H1 (cell line): Measurements from ENCODE around the gene ZNF687. TPM values are rescaled to one million over a fixed set of nuclear protein-coding genes. Genes with fewer than 3 reads are reported as not detected.

ENCODE experiments used
- SP1 ChIP-seq: IDR thresholded peaks from 2 replicates; pipeline ENCODE4 v1.6.1; 2011; ENCODE audit warnings: low read depth, low read length
- polyA plus RNA-seq, 7 experiments: library from polyadenylated mRNA; depleted of rRNA in 3 of 7; stranded (reverse) in 5 of 7; unstranded in 2 of 7; fragments of >200 nt in 5 of 7; fragments of 200-250 nt in 2 of 7; gene quantifications; 1 replicate in 5 of 7; 2 replicates in 1 of 7; 4 replicates in 1 of 7; pipeline versions ENCODE4 v1.2.1 to v1.2.3, GENCODE V29; 2011 to 2013; ENCODE audit warnings: missing spikeins in 2 of 7, mixed read lengths in 2 of 7
- total RNA-seq: library from RNA; stranded (reverse); fragmentation: NEBNext Ultra II Directional; extraction: Animal tissue kit (Norgen Biotek cat#: 25700); gene quantifications from 2 replicates; pipeline ENCODE4 v1.2.1, GENCODE V29; 2021

Gene ZNF687
- total and polyA plus RNA-seq, 2 of the 8 experiments (the other 6 are each of a cell fraction or from before 2014, with no cell fraction given): 45.9 to 69.9 TPM

DNA sequence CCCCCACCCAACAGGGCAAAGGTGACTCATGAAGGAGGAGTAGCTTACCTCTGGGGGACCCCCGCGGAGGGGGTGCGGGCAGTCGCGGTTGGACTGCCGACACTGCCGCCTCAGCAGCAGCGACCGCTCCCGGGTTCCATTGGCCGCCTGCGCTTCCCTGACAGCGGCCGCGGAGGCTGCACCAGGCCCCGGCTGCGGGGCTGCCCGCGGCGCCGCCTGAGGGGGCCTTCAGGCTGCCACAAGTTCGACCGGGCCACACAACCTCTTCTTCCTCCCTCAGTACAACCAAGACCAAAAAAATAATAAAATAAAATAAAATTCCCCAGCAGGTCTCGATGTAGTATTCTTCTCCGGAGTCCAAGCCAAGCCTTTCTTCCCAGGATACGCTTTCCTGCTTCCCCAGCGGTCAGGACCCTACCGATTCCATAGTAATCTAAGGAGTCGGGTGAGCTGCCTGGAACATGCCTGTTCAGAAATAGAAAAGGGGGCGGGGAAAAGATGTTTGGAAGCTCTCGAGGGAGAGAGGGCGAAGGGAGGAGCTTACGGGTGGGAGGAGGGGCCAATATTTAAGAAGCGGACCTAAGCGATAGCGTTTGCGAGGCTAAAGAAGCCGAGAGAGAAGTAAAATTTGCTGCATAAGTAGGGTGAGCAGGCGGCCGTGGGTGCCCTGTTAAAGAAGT, 45.3 kb downstream of the ZNF687 start, which contains the start of gene PI4KB (continued):
- TF ChIP-seq SP1: 0 out of 2 replicates have a peak, but pooled peaks have one; percentile 40
